ENCODE results near the gene DHX32.

Gene DHX32

DNA sequence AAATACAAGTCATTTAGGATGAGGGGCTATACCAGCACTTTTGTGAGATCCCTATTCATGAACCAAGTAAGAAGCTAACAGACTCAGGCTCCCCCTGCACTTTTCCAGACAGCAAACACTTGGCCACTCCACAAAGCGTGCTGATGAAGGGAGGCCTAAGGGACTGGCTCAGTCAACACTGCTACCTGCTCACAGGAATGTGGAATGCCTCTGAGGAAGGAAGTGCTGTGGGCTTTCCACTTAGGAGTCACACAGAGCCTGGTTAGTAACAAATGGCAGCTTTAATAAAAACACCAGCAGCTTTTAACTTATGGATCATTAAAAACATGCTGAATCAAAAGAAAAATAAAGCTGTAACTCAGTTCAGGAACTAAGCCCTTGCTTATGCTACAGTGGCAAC is 73.0 kb downstream of the DHX32 start:
- Mint-ChIP-seq H3K27ac (no peak overlapping the region), H3K27me3 (no peaks in the 10 kb centered on the region), H3K4me1 (peaks cover 1% of the 10 kb centered on the region), H3K4me3 (no peak overlapping the region), H3K9me3 (no peaks in the 10 kb centered on the region)
- no peak for DNase-seq
- no peak for ATAC-seq

DNA sequence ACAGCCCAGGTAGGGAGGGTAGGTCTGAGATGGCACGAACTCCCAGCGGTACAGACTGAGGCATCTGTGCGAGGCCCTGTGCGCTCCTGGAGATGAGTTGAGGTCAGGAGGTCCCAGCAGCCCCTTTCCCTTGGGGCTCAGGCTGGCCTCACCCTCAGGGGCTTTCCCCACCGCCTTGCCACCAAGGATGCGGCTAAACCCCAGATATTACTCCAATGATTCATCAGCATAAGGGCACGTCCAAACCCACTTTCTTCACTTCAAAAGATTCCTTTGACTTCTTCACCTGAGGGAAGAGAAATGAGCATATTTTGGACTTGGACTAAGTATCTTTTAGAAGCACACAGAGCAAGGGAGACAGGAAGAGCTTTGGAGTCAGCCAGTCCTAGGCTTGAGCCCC is 78.4 kb downstream of the DHX32 start:
- DNase-seq (no peak), ATAC-seq (no peak)
- Mint-ChIP-seq H3K27ac (no peak overlapping the region), H3K9me3 (no peaks in the 10 kb centered on the region), H3K27me3 (no peaks in the 10 kb centered on the region), H3K4me3 (no peak overlapping the region), H3K4me1 (peaks cover 6% of the 10 kb centered on the region)

DNA sequence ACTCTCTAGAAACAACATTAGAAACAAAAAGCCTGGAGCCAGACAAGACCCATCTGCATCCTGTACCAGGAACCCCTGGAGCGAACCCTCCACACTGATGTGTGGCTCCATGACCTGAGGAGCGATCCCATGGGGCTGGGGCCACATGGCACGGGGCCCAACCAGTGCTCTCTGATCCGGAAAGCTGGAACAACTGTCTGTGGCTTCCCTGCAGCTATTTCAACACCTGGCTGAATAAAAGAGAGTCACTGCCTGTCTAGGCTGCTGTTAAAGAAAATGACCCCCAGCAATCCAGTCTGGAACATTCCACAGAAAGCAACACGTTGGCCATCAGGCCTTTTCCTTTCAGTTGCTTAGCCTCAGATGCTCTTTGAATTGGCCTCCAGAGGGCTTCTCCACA is 79.0 kb downstream of the DHX32 start:
- Mint-ChIP-seq H3K27ac (peak overlapping the region in 1 of 2 donors; percentile 12), H3K4me3 (no peak overlapping the region), H3K9me3 (no peaks in the 10 kb centered on the region), H3K4me1 (peaks cover 6% of the 10 kb centered on the region), H3K27me3 (no peaks in the 10 kb centered on the region)
- ATAC-seq (no peak), DNase-seq (no peak)

DNA sequence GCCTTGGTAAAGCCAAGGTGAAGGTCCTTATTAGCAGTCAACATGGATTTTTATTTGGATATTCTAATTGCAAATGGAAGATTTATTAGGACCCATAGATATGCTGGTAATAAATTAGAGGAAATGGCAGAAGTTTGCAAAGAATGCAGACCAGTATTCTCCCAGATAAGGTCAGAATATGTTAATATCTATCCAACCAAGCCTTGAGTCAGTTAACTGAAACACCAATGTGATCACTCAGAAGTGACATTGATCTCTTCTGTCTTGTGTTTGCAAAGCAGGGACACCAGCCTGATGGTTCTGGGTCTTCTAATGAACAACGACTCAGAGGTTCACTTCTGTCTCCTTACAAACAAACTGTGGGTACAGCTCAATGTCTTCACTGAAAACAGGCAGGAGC is 79.5 kb downstream of the DHX32 start:
- Mint-ChIP-seq H3K4me3 (no peak overlapping the region), H3K9me3 (no peaks in the 10 kb centered on the region), H3K4me1 (peaks cover 6% of the 10 kb centered on the region), H3K27me3 (no peaks in the 10 kb centered on the region), H3K27ac (no peak overlapping the region)
- DNase-seq = no peak
- no peak for ATAC-seq

DNA sequence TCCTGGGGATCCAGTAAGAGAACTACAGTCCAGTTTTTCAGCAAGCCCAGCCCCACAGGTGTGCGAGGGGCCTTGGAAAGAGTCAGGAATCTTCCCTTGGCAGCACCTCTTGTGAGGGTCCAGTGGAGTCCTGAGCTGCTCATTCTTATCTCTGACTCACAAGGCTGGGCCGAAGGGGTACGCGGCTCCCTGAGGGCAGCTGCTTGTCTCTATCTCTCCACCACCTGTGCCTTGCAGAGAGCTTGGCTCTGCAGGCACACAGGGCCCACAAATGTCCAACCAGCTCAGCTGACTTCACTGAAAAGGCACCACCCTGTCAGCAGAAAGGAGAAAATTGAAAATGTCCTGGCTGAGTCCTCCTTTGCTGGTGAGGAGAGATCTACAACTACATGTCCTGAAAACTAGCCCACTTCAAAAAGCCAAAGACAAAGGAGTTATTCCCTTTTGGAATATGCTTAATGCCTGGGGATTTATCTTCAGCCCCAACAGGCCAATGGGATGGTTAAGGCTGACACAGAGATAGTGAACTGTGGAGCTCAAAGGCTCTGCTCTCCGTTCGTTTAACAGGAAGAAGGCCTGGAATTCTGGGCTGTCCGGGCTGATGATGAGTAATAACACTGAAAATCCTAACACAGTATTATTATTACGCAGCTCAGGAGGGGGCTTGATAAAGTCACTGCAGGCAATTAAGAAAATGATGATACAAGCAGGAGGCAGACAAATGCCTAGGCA is 81.5 kb downstream of the DHX32 start:
- Mint-ChIP-seq H3K4me1 (peaks cover 6% of the 10 kb centered on the region), H3K27ac (no peak overlapping the region), H3K9me3 (no peaks in the 10 kb centered on the region), H3K27me3 (no peaks in the 10 kb centered on the region), H3K4me3 (no peak overlapping the region)
- no peak for ATAC-seq
- no peak for DNase-seq

DNA sequence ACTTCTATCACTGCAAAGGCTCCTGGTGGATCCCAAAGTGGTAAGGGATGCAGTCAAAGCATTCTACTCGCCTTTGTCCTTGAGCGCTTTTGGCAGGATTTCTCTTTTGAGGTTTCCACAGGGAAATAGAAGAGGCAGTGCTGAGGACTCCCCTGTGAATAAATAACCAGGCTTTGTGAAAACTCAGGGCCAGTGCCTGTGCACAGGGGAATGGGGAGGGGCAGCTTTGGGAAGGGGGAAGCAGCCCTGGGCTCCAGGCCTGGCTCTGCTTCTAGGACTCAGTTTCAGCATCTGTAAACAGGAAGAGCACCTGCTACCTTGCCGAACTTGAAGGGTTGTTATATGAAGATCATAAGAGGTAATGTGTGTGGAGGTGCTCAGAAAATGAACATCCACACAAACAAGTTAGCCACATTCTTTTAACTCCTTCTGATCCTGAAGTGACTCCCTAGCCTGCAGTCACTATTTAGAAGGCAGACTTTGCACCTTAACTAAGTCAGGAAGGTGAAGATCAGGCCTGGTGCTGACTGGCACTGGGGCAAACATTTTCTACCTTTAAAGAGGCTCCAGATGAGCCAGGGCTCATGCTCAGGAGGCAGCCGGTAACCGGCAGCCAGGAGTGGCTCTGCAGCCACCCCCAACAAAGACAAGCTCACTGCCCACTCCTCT is 83.0 kb downstream of the DHX32 start:
- peaks cover 6% of the 10 kb centered on the region for H3K4me1 Mint-ChIP-seq
- no peaks in the 10 kb centered on the region for H3K27me3 Mint-ChIP-seq
- H3K9me3 Mint-ChIP-seq = no peaks in the 10 kb centered on the region
- H3K4me3 Mint-ChIP-seq = no peak overlapping the region
- no peak for DNase-seq
- H3K27ac Mint-ChIP-seq = peak overlapping the region in 1 of 2 donors; percentile 71
- ATAC-seq = no peak

DNA sequence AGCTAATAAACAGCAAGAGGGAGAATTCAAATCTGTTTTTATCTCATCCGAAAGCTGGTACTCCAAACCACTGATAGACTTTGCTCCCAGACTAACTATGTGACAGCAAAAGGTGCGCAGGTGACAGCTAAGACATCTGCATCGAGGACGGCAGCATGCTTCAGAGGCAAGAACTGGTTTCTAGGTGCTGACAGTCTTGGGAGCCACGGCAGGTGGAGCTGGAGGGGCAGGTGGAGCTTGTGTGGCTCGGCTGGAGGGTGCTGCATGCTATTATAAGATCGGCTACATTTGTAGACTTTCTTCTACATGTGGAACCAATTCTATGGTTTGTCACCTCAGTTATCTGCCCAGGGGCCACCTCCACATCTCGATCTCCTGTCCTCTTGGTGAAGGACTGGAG is 83.7 kb downstream of the DHX32 start:
- Mint-ChIP-seq H3K9me3 (no peaks in the 10 kb centered on the region), H3K27ac (no peak overlapping the region), H3K4me3 (no peak overlapping the region), H3K4me1 (no peaks in the 10 kb centered on the region), H3K27me3 (no peaks in the 10 kb centered on the region)
- ATAC-seq (no peak), DNase-seq (no peak)

DNA sequence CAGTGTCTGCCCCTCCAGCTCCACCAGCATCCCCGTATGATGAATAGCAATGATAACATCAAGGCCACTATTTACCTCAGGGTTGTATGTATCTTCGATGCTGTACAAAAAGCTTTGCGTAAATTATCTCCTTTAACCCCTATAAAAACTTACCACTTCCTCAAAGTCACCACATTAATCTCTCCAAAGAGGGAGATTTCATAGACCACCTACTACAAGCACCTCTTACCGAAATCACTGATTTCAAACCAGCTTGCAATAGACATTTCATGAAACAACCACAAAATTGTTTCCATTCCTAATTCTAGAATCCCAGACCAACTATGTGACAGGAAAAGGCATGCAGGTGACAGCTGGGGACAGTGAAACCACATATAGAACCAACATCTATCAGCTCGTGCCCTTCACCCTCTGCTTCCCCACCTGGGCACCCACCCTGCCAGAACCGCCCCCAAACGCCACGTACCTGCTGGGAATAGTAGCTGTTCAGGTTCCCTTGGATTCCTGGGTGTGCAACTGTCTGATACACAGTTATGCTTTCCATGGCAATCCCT is 85.4 kb downstream of the DHX32 start:
- Mint-ChIP-seq H3K9me3 (no peaks in the 10 kb centered on the region), H3K27me3 (no peaks in the 10 kb centered on the region), H3K4me3 (no peak overlapping the region), H3K4me1 (no peaks in the 10 kb centered on the region), H3K27ac (peak overlapping the region in 1 of 2 donors; percentile 65)
- no peak for DNase-seq
- no peak for ATAC-seq

DNA sequence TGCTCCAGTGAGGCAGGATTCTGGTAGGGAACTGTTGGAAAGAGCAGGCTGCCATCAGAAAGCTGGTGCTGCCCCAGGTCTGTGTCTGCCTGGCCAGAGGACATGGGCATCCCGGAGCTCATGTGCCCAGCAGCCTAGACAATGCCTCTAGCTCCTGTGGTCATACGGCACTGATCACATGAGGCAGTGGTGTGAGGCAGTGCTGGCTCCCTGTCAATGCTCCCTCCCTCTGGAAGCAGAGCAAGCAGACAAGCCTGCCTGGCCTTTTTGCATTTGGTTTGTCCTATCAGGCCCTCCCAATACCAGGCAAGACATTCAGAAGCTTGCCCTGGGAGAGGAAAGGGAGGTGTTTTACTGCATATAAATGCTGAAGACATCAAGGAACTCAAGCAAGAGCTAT is 86.0 kb downstream of the DHX32 start:
- Mint-ChIP-seq H3K27me3 (no peaks in the 10 kb centered on the region), H3K9me3 (no peaks in the 10 kb centered on the region), H3K4me3 (no peak overlapping the region), H3K4me1 (no peaks in the 10 kb centered on the region), H3K27ac (no peak overlapping the region)
- DNase-seq = no peak
- no peak for ATAC-seq

DNA sequence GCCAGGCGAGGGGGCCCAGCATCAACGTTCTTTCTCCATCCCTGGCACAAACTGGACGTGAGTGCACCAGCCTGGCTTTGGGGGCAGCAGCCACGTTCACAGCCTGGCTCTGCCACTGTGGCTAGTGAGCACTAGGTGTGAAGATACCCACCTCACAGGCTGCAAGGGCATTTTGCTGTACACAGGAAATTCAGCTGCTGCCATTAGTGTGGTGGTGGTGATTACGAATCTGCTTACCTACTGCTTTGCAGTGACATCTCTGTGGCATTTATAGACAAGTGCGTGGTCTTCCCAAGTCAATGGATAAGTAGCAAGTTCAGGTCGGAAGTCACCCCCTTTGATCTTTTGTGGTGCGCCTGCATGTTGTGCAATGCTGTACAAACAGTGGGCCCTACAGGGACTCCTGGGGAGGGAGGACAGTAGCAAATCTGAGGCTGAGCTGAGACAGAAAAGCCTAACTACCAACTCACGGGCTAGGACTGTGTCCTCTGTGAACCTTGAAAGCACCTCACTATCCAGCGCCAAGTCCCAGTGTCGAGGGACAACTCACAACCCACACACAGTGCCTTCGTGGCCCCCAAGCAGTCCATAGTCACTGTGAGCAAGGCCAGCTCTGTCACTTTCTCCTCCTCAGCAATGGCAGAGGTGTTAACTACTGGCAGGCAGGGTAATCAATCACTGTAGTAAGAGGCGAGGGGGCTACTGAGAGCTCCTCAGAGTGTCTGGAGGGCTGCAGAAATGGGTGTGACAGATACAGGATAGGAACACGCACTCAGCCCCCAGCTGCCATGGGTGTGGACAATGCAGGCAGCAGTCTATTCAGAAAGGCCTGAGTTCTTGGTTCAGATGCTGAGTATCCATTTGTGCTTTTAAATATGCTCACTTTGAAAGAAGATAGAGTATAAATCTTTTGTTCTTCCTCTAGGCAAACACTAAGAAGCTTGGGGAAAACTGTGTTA is 88.5 kb downstream of the DHX32 start:
- ATAC-seq = no peak
- no peaks in the 10 kb centered on the region for H3K27me3 Mint-ChIP-seq
- H3K4me1 Mint-ChIP-seq = peaks cover 17% of the 10 kb centered on the region
- H3K4me3 Mint-ChIP-seq = no peak overlapping the region
- H3K9me3 Mint-ChIP-seq = no peaks in the 10 kb centered on the region
- DNase-seq = no peak
- H3K27ac Mint-ChIP-seq = no peak overlapping the region

DNA sequence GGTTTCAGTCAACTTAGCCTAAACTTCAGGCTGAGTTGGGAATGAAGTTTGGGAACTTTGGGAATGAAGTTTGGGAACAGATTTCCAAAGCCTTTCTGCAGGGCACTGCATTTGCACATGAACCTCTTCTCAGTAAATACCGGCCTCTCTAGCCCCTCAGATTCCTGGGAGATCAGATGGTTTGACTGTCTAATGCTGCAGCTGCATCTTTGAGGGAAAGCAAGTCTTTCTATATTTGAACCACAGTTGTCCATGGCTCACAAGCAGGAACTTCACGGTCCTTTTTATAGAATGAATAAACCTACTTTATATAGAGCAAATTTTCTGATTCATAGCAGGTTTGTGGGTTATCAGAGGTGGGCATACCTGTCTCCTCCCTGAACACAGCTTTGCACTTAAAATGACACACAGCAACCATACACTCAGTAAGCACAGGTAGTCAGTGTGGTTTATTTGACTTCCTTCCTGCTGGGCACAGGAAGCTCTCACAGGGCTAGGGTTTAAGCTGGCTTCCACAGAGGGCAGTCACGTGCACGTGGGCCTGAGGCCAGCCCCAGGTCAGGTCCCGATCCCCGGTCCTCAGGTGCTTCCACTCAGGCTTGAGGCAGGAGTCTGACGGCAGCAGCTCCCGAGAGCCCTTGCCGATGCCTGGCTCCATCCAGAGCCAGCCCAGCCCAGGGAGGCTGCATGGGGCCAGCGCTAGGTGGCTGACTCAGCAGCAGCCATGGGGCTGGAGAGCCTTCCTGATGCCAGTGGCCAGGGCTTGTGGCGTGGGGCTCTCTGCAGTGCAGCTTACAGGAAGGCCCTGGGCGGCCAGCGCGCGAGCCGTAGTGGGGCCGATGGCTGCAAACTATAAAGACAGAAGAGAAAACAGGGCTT is 92.7 kb downstream of the DHX32 start:
- Mint-ChIP-seq H3K27me3 (no peaks in the 10 kb centered on the region), H3K4me3 (peak overlapping the region in 1 of 2 donors; percentile 32), H3K9me3 (no peaks in the 10 kb centered on the region), H3K27ac (peak overlapping the region; percentile 54 to 88), H3K4me1 (peaks cover 30% of the 10 kb centered on the region)
- ATAC-seq (peak; percentile 82), DNase-seq (no peak)
